HepG2 (cell line): Measurements from ENCODE around the gene EIF1. TPM values are rescaled to one million over a fixed set of nuclear protein-coding genes. Genes with fewer than 3 reads are reported as not detected.

ENCODE experiments used
- FOXO4 ChIP-seq: sonication (generic); formaldehyde crosslinking; conservative IDR thresholded peaks from 2 replicates; pipeline ENCODE4 v1.8.1; 2023; ENCODE audit warnings: missing genetic modification reagents
- NFE2L1 ChIP-seq: sonication (generic); formaldehyde crosslinking; IDR thresholded peaks from 2 replicates; pipeline ENCODE4 v1.4.0; 2020; ENCODE audit warnings: missing genetic modification reagents, mild to moderate bottlenecking, borderline replicate concordance
- PAXIP1 ChIP-seq: sonication (generic); formaldehyde crosslinking; conservative IDR thresholded peaks from 2 replicates; pipeline ENCODE4 v1.4.0; 2020; ENCODE audit warnings: mild to moderate bottlenecking, missing genetic modification reagents, moderate library complexity
- PHF5A ChIP-seq: IDR thresholded peaks from one replicate; pipeline ENCODE4 v1.6.1; 2018; ENCODE audit warnings: low read depth, missing genetic modification reagents; ENCODE audit not compliant: unreplicated experiment
- SNAI1 ChIP-seq: sonication (generic); formaldehyde crosslinking; IDR thresholded peaks from 2 replicates; pipeline ENCODE4 v1.5.0; 2020; ENCODE audit warnings: mild to moderate bottlenecking, missing genetic modification reagents, borderline replicate concordance
- STAT5B ChIP-seq: sonication (generic); formaldehyde crosslinking; IDR thresholded peaks from 2 replicates; pipeline ENCODE4 v1.4.0; 2020; ENCODE audit warnings: missing genetic modification reagents
- ZMAT5 ChIP-seq: sonication (generic); formaldehyde crosslinking; IDR thresholded peaks from 2 replicates; pipeline ENCODE4 v1.5.0; 2020; ENCODE audit warnings: mild to moderate bottlenecking, low read depth, missing genetic modification reagents, borderline replicate concordance
- ZNF17 ChIP-seq: sonication (generic); formaldehyde crosslinking; IDR thresholded peaks from 2 replicates; pipeline ENCODE4 v1.5.0; 2020; ENCODE audit warnings: mild to moderate bottlenecking, missing genetic modification reagents
- ZNF20 ChIP-seq: sonication (generic); formaldehyde crosslinking; IDR thresholded peaks from 2 replicates; pipeline ENCODE4 v1.4.0; 2020; ENCODE audit warnings: mild to moderate bottlenecking, moderate library complexity, missing genetic modification reagents
- ZNF263 ChIP-seq: sonication (generic); formaldehyde crosslinking; IDR thresholded peaks from 2 replicates; pipeline ENCODE4 v1.4.0; 2020; ENCODE audit warnings: missing genetic modification reagents
- ZNF296 ChIP-seq: sonication (generic); formaldehyde crosslinking; conservative IDR thresholded peaks from 2 replicates; pipeline ENCODE4 v1.5.0; 2020; ENCODE audit warnings: mild to moderate bottlenecking, missing genetic modification reagents
- ZNF318 ChIP-seq: sonication (generic); formaldehyde crosslinking; IDR thresholded peaks from 2 replicates; pipeline ENCODE4 v1.4.0; 2020; ENCODE audit warnings: mild to moderate bottlenecking, missing genetic modification reagents
- ZNF331 ChIP-seq: sonication (generic); formaldehyde crosslinking; IDR thresholded peaks from 2 replicates; pipeline ENCODE4 v1.4.0; 2020; ENCODE audit warnings: missing genetic modification reagents
- ZNF543 ChIP-seq: sonication (generic); formaldehyde crosslinking; IDR thresholded peaks from 2 replicates; pipeline ENCODE4 v1.4.0; 2020; ENCODE audit warnings: mild to moderate bottlenecking, missing genetic modification reagents
- ZNF598 ChIP-seq: sonication (generic); formaldehyde crosslinking; IDR thresholded peaks from 2 replicates; pipeline ENCODE4 v1.5.1; 2020; ENCODE audit warnings: mild to moderate bottlenecking, missing genetic modification reagents, borderline replicate concordance
- polyA plus RNA-seq, 8 experiments: library from polyadenylated mRNA; depleted of rRNA in 3 of 8; stranded (reverse) in 7 of 8; unstranded in 1 of 8; fragments of >200 nt; fragmentation: Illumina TruSeq in 4 of 8; extraction: Trizol in 4 of 8; gene quantifications; 2 replicates each; pipeline versions ENCODE4 v1.2.1 to v1.2.3, GENCODE V29; 2011 to 2016; ENCODE audit warnings: low read depth in 4 of 8, missing spikeins in 1 of 8, mixed read lengths in 1 of 8; ENCODE audit not compliant: insufficient read depth in 1 of 8
- total RNA-seq, 5 experiments: library from RNA; depleted of rRNA; stranded (reverse); fragments of >200 nt; fragmentation: Illumina TruSeq; extraction: Trizol; gene quantifications; 2 replicates each; pipeline ENCODE4 v1.2.3, GENCODE V29; 2016; ENCODE audit warnings: low read depth in 1 of 5

Gene EIF1
- total and polyA plus RNA-seq, 2 of the 13 experiments (the other 11 are each of a cell fraction or from before 2014, with no cell fraction given): 147 to 517 TPM

GRCh38 chr17:41688641-41689496, at the start of gene EIF1 (continued):
- no peak; the same call in 1 of the 2 replicates for TF ChIP-seq ZNF318 (CRISPR knock-in tag)
- TF ChIP-seq ZMAT5 (CRISPR knock-in tag): no peak
- TF ChIP-seq SNAI1 (CRISPR knock-in tag): peak; percentile 79
- no peak for TF ChIP-seq ZNF17 (CRISPR knock-in tag)
- TF ChIP-seq ZNF263 (CRISPR knock-in tag): no peak
- TF ChIP-seq ZNF20 (CRISPR knock-in tag): peak; percentile 91; the same call in 1 of the 2 replicates
- no peak for TF ChIP-seq PHF5A
- peak; percentile 91; the same call in 1 of the 2 replicates for TF ChIP-seq ZNF296 (CRISPR knock-in tag)
- TF ChIP-seq ZNF598 (CRISPR knock-in tag): peak; percentile 97
- no peak for TF ChIP-seq FOXO4 (CRISPR knock-in tag)
- TF ChIP-seq STAT5B (CRISPR knock-in tag): no peak
- TF ChIP-seq ZNF331 (CRISPR knock-in tag): peak; percentile 65
- TF ChIP-seq NFE2L1 (CRISPR knock-in tag): peak; percentile 73; the same call in 1 of the 2 replicates
- peak; percentile 77 for TF ChIP-seq PAXIP1 (CRISPR knock-in tag)
- peak; percentile 94 for TF ChIP-seq ZNF543 (CRISPR knock-in tag)
